PFSK-1 (cell line): ENCODE results near the gene EFNB1.

Source experiments
- POLR2AphosphoS5 ChIP-seq: IDR thresholded peaks from 2 replicates; pipeline ENCODE4 v1.6.1; 2012; ENCODE audit warnings: low read depth, mild to moderate bottlenecking, control low read depth, low read length, moderate library complexity
- REST ChIP-seq, 2 experiments: IDR thresholded peaks; 2 replicates each; pipeline versions ENCODE4 v1.6.1 to v1.8.0; 2011 to 2012; ENCODE audit warnings: low read depth in 2 of 2, low read length in 2 of 2, control low read depth in 1 of 2, inconsistent platforms in 1 of 2, mild to moderate bottlenecking in 1 of 2, moderate library complexity in 1 of 2; ENCODE audit not compliant: insufficient read depth in 1 of 2
- SIN3A ChIP-seq: IDR thresholded peaks from 2 replicates; pipeline ENCODE4 v1.6.1; 2012; ENCODE audit warnings: mild to moderate bottlenecking, low read length, moderate library complexity, borderline replicate concordance; ENCODE audit not compliant: insufficient read depth
- TAF1 ChIP-seq: IDR thresholded peaks from 2 replicates; pipeline ENCODE4 v1.6.1; 2012; ENCODE audit warnings: low read length, control low read depth, borderline replicate concordance; ENCODE audit not compliant: insufficient read depth

- TF ChIP-seq REST (IDR thresholded peaks at IDR 0.05; ENCODE audit: insufficient read depth in 1 of 2, low read depth in 2 of 2, low read length in 2 of 2) (no peak), SIN3A (no peak), POLR2AphosphoS5 (no peak), TAF1 (no peak)
These were observed 45.3 kb downstream of the EFNB1 start for GRCh38 chrX:68874076-68874475.
